K562 (cell line): ENCODE results near the gene PPIL6. TPM values are rescaled to one million over a fixed set of nuclear protein-coding genes. Genes with fewer than 3 reads are reported as not detected.

Source experiments
- CC2D1A ChIP-seq: fragments of 450-650 bp; IDR thresholded peaks from 2 replicates; pipeline ENCODE4 v1.6.1; 2017; ENCODE audit warnings: mild to moderate bottlenecking
- EGR1 ChIP-seq: fragments of 450-650 bp; conservative IDR thresholded peaks from 2 replicates; pipeline ENCODE4 v1.6.1; 2017; ENCODE audit warnings: mild to moderate bottlenecking
- HMG20A ChIP-seq: fragments of 450-650 bp; formaldehyde crosslinking; conservative IDR thresholded peaks from 2 replicates; pipeline ENCODE4 v1.4.0; 2020; ENCODE audit warnings: mild to moderate bottlenecking, mixed read lengths
- HNRNPLL ChIP-seq: fragments of 200-400 bp; formaldehyde crosslinking; IDR thresholded peaks from 2 replicates; pipeline ENCODE4 v1.6.1; 2017; ENCODE audit warnings: low read length, low read depth, mild to moderate bottlenecking; ENCODE audit not compliant: poor library complexity, severe bottlenecking
- ILK ChIP-seq: fragments of 450-650 bp; IDR thresholded peaks from 2 replicates; pipeline ENCODE4 v1.6.1; 2016; ENCODE audit warnings: missing genetic modification characterization, low read depth, mild to moderate bottlenecking, missing compliant biosample characterization, moderate library complexity, borderline replicate concordance
- MITF ChIP-seq: IDR thresholded peaks from 2 replicates; pipeline ENCODE4 v1.6.1; 2014; ENCODE audit warnings: antibody characterized with exemption
- NR2C1 ChIP-seq, 2 experiments: fragments of 450-650 bp; IDR thresholded peaks; 2 replicates each; pipeline ENCODE4 v1.6.1; 2017; ENCODE audit warnings: mild to moderate bottlenecking in 2 of 2, antibody characterized with exemption in 1 of 2, inconsistent platforms in 1 of 2, missing compliant biosample characterization in 1 of 2, missing genetic modification characterization in 1 of 2
- NRF1 ChIP-seq, 2 experiments: fragments of 450-650 bp; IDR thresholded peaks in 1 of 2; conservative IDR thresholded peaks in 1 of 2; 2 replicates each; pipeline ENCODE4 v1.6.1; 2014; ENCODE audit warnings: mild to moderate bottlenecking in 2 of 2
- RB1 ChIP-seq: fragments of 450-650 bp; IDR thresholded peaks from 2 replicates; pipeline ENCODE4 v1.6.1; 2017; ENCODE audit warnings: low read depth, mild to moderate bottlenecking
- SMAD4 ChIP-seq: fragments of 250-450 bp; sonication (Bioruptor Pico); conservative IDR thresholded peaks from 2 replicates; pipeline ENCODE4 v1.8.0; 2021; ENCODE audit warnings: inconsistent platforms, mild to moderate bottlenecking, moderate library complexity
- ZNF583 ChIP-seq: fragments of 250-450 bp; sonication (Bioruptor Pico); IDR thresholded peaks from 2 replicates; pipeline ENCODE4 v1.4.0; 2020
- ZNF639 ChIP-seq, 2 experiments: fragments of 200-800 bp in 1 of 2; sonication (Bioruptor generic) in 1 of 2; sonication (generic) in 1 of 2; formaldehyde crosslinking in 1 of 2; IDR thresholded peaks in 1 of 2; conservative IDR thresholded peaks in 1 of 2; 2 replicates each; pipeline versions ENCODE4 v1.5.0 to v1.6.1; 2016 to 2020; ENCODE audit warnings: missing compliant biosample characterization in 1 of 2, missing genetic modification characterization in 1 of 2, missing genetic modification reagents in 1 of 2
- polyA plus RNA-seq, 8 experiments: library from polyadenylated mRNA; depleted of rRNA in 4 of 8; stranded (reverse) in 5 of 8; unstranded in 3 of 8; fragments of >200 nt; fragmentation: Nextera tagmentation in 2 of 8; fragmentation: Illumina TruSeq in 1 of 8; extraction: Ambion mirVana in 2 of 8; extraction: Trizol in 1 of 8; gene quantifications; 2 replicates each; pipeline versions ENCODE4 v1.2.1 to v1.2.3, GENCODE V29; 2011 to 2014; ENCODE audit warnings: inconsistent platforms in 1 of 8, missing spikeins in 1 of 8
- total RNA-seq, 7 experiments: library from RNA; depleted of rRNA in 6 of 7; stranded (reverse); fragments of >200 nt in 6 of 7; fragmentation: Illumina TruSeq in 2 of 7; extraction: Trizol in 2 of 7; gene quantifications; 2 replicates each; pipeline versions ENCODE4 v1.2.1 to v1.2.3, GENCODE V29; 2011 to 2021; ENCODE audit warnings: low replicate concordance in 1 of 7
- TF ChIP-seq, protein P1 (sequence below): fragments of 450-650 bp; formaldehyde crosslinking; IDR thresholded peaks from 2 replicates; pipeline ENCODE4 v1.4.0; 2022; ENCODE audit warnings: missing genetic modification characterization
- TF ChIP-seq, protein P2 (sequence below), 3 experiments: fragments of 200-800 bp in 1 of 3; fragments of 250-450 bp in 1 of 3; fragments of 450-650 bp in 1 of 3; sonication (Bioruptor Pico) in 1 of 3; sonication (Bioruptor generic) in 1 of 3; formaldehyde crosslinking in 1 of 3; IDR thresholded peaks; 2 replicates each; pipeline versions ENCODE4 v1.6.1 to v1.8.0; 2016 to 2022; ENCODE audit warnings: mild to moderate bottlenecking in 2 of 3, missing genetic modification characterization in 2 of 3, missing compliant biosample characterization in 1 of 3, moderate library complexity in 1 of 3

Gene PPIL6
- total and polyA plus RNA-seq, 9 of the 15 experiments (the other 6 are each of a cell fraction or from before 2014, with no cell fraction given), result 0.03 to 0.98 (median 0.41) TPM; not detected in 1

DNA sequence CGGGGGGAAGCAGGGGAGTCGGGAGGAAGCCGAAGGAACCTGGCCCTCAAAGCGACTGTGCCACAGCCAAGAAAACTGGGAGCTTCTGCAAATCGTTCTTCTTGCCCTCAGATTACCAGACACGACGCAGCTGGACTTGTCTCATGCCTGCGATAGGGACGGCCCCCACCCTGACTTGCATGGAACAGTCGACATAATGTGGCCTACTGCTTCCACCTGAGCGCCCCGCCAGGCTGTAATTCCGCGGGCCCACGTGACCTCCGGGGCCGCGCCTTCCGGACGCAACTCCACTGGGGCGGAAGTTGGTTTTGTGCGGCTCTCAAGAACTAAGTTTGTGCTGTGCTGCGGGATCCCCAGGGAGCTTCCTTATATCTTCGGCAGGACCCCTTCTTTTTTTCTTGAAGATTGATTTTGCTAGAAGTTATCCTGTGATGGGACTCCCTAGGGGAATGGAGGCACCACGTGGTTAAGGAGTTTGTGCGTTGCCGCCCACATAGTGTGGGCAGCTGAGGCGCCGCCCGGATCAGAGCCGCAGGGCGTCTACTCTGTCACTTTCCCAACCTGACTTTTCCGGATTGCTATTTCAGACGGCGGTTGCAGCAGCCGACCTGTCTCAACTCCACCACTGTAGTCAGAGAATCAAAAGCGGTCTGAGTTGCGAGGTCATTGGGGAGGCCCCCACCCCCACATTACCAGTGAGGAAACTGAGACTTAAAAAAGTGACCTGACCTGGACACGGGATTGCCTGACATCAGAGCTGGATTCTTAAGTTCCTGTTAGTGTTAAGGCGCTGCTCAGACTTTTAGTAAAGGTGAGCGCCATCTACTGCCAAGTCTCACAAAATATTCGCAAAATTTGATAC is 57.6 kb downstream of the PPIL6 start (continued):
- peak; percentile 97 for TF ChIP-seq EGR1
- TF ChIP-seq, protein P1, sequence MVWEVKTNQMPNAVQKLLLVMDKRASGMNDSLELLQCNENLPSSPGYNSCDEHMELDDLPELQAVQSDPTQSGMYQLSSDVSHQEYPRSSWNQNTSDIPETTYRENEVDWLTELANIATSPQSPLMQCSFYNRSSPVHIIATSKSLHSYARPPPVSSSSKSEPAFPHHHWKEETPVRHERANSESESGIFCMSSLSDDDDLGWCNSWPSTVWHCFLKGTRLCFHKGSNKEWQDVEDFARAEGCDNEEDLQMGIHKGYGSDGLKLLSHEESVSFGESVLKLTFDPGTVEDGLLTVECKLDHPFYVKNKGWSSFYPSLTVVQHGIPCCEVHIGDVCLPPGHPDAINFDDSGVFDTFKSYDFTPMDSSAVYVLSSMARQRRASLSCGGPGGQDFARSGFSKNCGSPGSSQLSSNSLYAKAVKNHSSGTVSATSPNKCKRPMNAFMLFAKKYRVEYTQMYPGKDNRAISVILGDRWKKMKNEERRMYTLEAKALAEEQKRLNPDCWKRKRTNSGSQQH (CRISPR knock-in tag), result no peak
- 0 out of 2 replicates have a peak, but pooled peaks have one; percentile 21 for TF ChIP-seq ZNF583 (CRISPR knock-in tag)
- TF ChIP-seq SMAD4, result peak; percentile 36; the same call in 1 of the 2 replicates
- TF ChIP-seq HNRNPLL, result peak; percentile 37
- TF ChIP-seq HMG20A (CRISPR knock-in tag), result no peak
- no peak for TF ChIP-seq NR2C1 (IDR thresholded peaks at IDR 0.05)
- 0 out of 2 replicates have a peak, but pooled peaks have one; percentile 16 for TF ChIP-seq NR2C1 (tag; IDR thresholded peaks at IDR 0.05)
- TF ChIP-seq NRF1 (conservative IDR thresholded peaks at IDR 0.05 in 1 of 2, IDR thresholded peaks at IDR 0.05 in 1 of 2), result peak; percentile 56 to 58
- no peak for TF ChIP-seq ZNF639 (CRISPR knock-in tag; conservative IDR thresholded peaks at IDR 0.05 in 1 of 2, IDR thresholded peaks at IDR 0.05 in 1 of 2)
- 0 out of 2 replicates have a peak, but pooled peaks have one; percentile 14 for TF ChIP-seq ILK (tag)
- 0 out of 2 replicates have a peak, but pooled peaks have one; percentile 53 for TF ChIP-seq CC2D1A
- TF ChIP-seq RB1, result peak; percentile 77; the same call in 1 of the 2 replicates
- TF ChIP-seq, protein P2, sequence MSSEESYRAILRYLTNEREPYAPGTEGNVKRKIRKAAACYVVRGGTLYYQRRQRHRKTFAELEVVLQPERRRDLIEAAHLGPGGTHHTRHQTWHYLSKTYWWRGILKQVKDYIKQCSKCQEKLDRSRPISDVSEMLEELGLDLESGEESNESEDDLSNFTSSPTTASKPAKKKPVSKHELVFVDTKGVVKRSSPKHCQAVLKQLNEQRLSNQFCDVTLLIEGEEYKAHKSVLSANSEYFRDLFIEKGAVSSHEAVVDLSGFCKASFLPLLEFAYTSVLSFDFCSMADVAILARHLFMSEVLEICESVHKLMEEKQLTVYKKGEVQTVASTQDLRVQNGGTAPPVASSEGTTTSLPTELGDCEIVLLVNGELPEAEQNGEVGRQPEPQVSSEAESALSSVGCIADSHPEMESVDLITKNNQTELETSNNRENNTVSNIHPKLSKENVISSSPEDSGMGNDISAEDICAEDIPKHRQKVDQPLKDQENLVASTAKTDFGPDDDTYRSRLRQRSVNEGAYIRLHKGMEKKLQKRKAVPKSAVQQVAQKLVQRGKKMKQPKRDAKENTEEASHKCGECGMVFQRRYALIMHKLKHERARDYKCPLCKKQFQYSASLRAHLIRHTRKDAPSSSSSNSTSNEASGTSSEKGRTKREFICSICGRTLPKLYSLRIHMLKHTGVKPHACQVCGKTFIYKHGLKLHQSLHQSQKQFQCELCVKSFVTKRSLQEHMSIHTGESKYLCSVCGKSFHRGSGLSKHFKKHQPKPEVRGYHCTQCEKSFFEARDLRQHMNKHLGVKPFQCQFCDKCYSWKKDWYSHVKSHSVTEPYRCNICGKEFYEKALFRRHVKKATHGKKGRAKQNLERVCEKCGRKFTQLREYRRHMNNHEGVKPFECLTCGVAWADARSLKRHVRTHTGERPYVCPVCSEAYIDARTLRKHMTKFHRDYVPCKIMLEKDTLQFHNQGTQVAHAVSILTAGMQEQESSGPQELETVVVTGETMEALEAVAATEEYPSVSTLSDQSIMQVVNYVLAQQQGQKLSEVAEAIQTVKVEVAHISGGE (CRISPR knock-in tag; IDR thresholded peaks at IDR 0.05), result 0 out of 6 replicates have a peak, but pooled peaks of 1 of the 3 experiments have one; percentile 26
- peak; percentile 48 for TF ChIP-seq MITF
